K562 (cell line): Measurements from ENCODE around the gene LRRC59. TPM values are rescaled to one million over a fixed set of nuclear protein-coding genes. Genes with fewer than 3 reads are reported as not detected.

Source experiments
- ATAC-seq: fragments of 200-7000 bp; cut with Tn5 transposase; 3 replicates; pipeline ENCODE4 v1.9.1; 2020; ENCODE audit warnings: moderate library complexity
- BruUV-seq: library from RNA; stranded (reverse); fragments of 400-500 nt; replicated peaks from 2 replicates; lab custom pipeline; 2021; lab: Mats Ljungman, UMichigan
- CTCF ChIA-PET: fragments of 300-600 bp; formaldehyde crosslinking; extraction: SDS; loops from one replicate; lab custom pipeline; 2021; ENCODE audit warnings: low intra/inter-chr PET ratio; lab: Yijun Ruan, JAX
- POLR2A ChIA-PET: fragments of 300-600, 350-650 bp; sonication (Branson Sonifier 250); formaldehyde crosslinking; extraction: SDS; loops from one replicate; lab custom pipeline; 2021; ENCODE audit warnings: antibody characterized with exemption, inconsistent platforms; lab: Yijun Ruan, JAX
- DNase-seq, 4 experiments: peaks; one replicate each; pipeline versions ENCODE4 v3.0.0 to v3.0.0-alpha.2; 2011 to 2018; ENCODE audit warnings: low spot score in 3 of 4, mixed read lengths in 3 of 4; ENCODE audit errors: extremely low read depth in 1 of 4
- FAIRE-seq: peaks from 2 replicates; lab custom pipeline; 2011; peaks lifted over from hg19 to GRCh38; lab: Jason Lieb, UNC
- H2AFZ ChIP-seq: 2 replicates; pipeline ENCODE4 v1.6.0; 2011; ENCODE audit warnings: low read depth, low read length, control low read depth, inconsistent platforms
- H3K27ac ChIP-seq: fragments of 200-600 bp; 3 replicates; pipeline ENCODE4 v1.8.0; 2011; ENCODE audit warnings: low read depth, mild to moderate bottlenecking, control low read depth, inconsistent platforms, low read length, moderate library complexity, mixed read lengths; ENCODE audit errors: extremely low read depth
- H3K27me3 ChIP-seq, 2 experiments: fragments of 300-600 bp in 1 of 2; 2 replicates in 1 of 2; 3 replicates in 1 of 2; pipeline versions ENCODE4 v1.6.0 to v1.8.0; 2011; ENCODE audit warnings: inconsistent platforms in 2 of 2, low read length in 2 of 2, mild to moderate bottlenecking in 1 of 2, mixed read lengths in 1 of 2, moderate library complexity in 1 of 2; ENCODE audit not compliant: control insufficient read depth in 2 of 2, insufficient read depth in 2 of 2
- H3K36me3 ChIP-seq: fragments of 300-600 bp; 3 replicates; pipeline ENCODE4 v1.8.0; 2011; ENCODE audit warnings: mild to moderate bottlenecking, low read length, inconsistent platforms; ENCODE audit not compliant: control insufficient read depth, insufficient read depth
- H3K4me1 ChIP-seq, 2 experiments: fragments of 200-600 bp in 1 of 2; replicated peaks in 1 of 2; 2 replicates in 1 of 2; 3 replicates in 1 of 2; pipeline versions ENCODE4 v1.5.1 to v1.8.0; 2011; ENCODE audit warnings: inconsistent platforms in 2 of 2, low read length in 2 of 2, mild to moderate bottlenecking in 1 of 2, mixed read lengths in 1 of 2, moderate library complexity in 1 of 2; ENCODE audit not compliant: control insufficient read depth in 2 of 2, insufficient read depth in 2 of 2
- H3K4me2 ChIP-seq: 2 replicates; pipeline ENCODE4 v1.6.1; 2011; ENCODE audit warnings: low read length, control low read depth, inconsistent platforms, mixed read lengths; ENCODE audit not compliant: insufficient read depth
- H3K4me3 ChIP-seq: fragments of 200-600 bp; sonication (generic), shearing (Covaris generic); 2 replicates; pipeline ENCODE4 v1.5.1; 2016; ENCODE audit warnings: control low read depth, inconsistent platforms
- H3K79me2 ChIP-seq: fragments of 200-600 bp; 3 replicates; pipeline ENCODE4 v1.8.0; 2011; ENCODE audit warnings: low read length, inconsistent platforms; ENCODE audit not compliant: control insufficient read depth, insufficient read depth
- H3K9ac ChIP-seq, 2 experiments: 2 replicates each; pipeline versions ENCODE4 v1.6.0 to v1.6.1; 2011; ENCODE audit warnings: low read depth in 2 of 2, low read length in 2 of 2, control low read depth in 1 of 2, inconsistent platforms in 1 of 2, mild to moderate bottlenecking in 1 of 2, mixed read lengths in 1 of 2; ENCODE audit not compliant: insufficient read depth in 1 of 2
- H3K9me1 ChIP-seq: one replicate; pipeline ENCODE4 v1.6.0; 2011; ENCODE audit warnings: inconsistent platforms, mild to moderate bottlenecking, low read length, moderate library complexity; ENCODE audit not compliant: control insufficient read depth, insufficient read depth
- H3K9me3 ChIP-seq: replicated peaks from 2 replicates; pipeline ENCODE4 v1.5.1; 2011; ENCODE audit warnings: low read depth, low read length, inconsistent platforms; ENCODE audit not compliant: control insufficient read depth, insufficient read depth
- H4K20me1 ChIP-seq: replicated peaks from 2 replicates; pipeline ENCODE4 v1.6.1; 2011; ENCODE audit warnings: low read length, inconsistent platforms, mixed read lengths; ENCODE audit not compliant: control insufficient read depth, insufficient read depth
- CBFA2T2 ChIP-seq: fragments of 450-650 bp; conservative IDR thresholded peaks from 2 replicates; pipeline ENCODE4 v1.6.1; 2017; ENCODE audit warnings: mild to moderate bottlenecking
- CBX2 ChIP-seq: fragments of 200-600 bp; sonication (generic); IDR thresholded peaks from one replicate; pipeline ENCODE4 v1.6.1; 2012; ENCODE audit warnings: mild to moderate bottlenecking, low read length, inconsistent platforms; ENCODE audit not compliant: insufficient read depth, poor library complexity, severe bottlenecking
- SMAD3 ChIP-seq: fragments of 450-650 bp; formaldehyde crosslinking; conservative IDR thresholded peaks from 2 replicates; pipeline ENCODE4 v1.4.0; 2020; ENCODE audit warnings: mild to moderate bottlenecking
- SRSF7 ChIP-seq: fragments of 200-400 bp; formaldehyde crosslinking; optimal IDR thresholded peaks from 2 replicates; pipeline ENCODE3; 2017; ENCODE audit warnings: mild to moderate bottlenecking, low read depth, low read length
- TAF1 ChIP-seq: IDR thresholded peaks from 2 replicates; pipeline ENCODE4 v1.6.1; 2011; ENCODE audit warnings: mild to moderate bottlenecking, low read length, moderate library complexity; ENCODE audit not compliant: insufficient read depth, control insufficient read depth, severe bottlenecking; ENCODE audit errors: extremely low read depth
- TAF15 ChIP-seq: fragments of 200-400 bp; formaldehyde crosslinking; IDR thresholded peaks from 2 replicates; pipeline ENCODE4 v1.6.1; 2017; ENCODE audit warnings: mild to moderate bottlenecking, low read depth, low read length, moderate library complexity
- TCFL5 ChIP-seq: fragments of 250-450 bp; sonication (Bioruptor Pico); conservative IDR thresholded peaks from 2 replicates; pipeline ENCODE4 v1.6.1; 2021; ENCODE audit warnings: mild to moderate bottlenecking, moderate library complexity, matching md5 sums
- TEAD2 ChIP-seq: fragments of 450-650 bp; IDR thresholded peaks from 2 replicates; pipeline ENCODE4 v1.6.1; 2016; ENCODE audit warnings: missing genetic modification characterization, control low read depth, missing compliant biosample characterization
- TGIF2 ChIP-seq: sonication (generic); formaldehyde crosslinking; IDR thresholded peaks from 2 replicates; pipeline ENCODE4 v1.8.1; 2022; ENCODE audit warnings: mild to moderate bottlenecking, missing genetic modification reagents, moderate library complexity
- U2AF1 ChIP-seq: fragments of 200-400 bp; formaldehyde crosslinking; optimal IDR thresholded peaks from 2 replicates; pipeline ENCODE3; 2017; ENCODE audit warnings: mild to moderate bottlenecking, low read depth, low read length, moderate library complexity
- WGBS: fragments of 100-300 bp; shearing (Covaris generic); methylation state at CpG from one replicate; pipeline ENCODE4 v1.1.6; 2016; ENCODE audit warnings: low coverage, mixed read lengths; ENCODE audit not compliant: insufficient coverage; ENCODE audit errors: missing lambda C conversion rate; 5-methylcytosine and 5-hydroxymethylcytosine counted together
- in situ Hi-C: fragments of 300-500 bp; cut with MboI; formaldehyde crosslinking; loops from 4 replicates; pipeline ENCODE4 v1.15.0; 2018; ENCODE audit warnings: inconsistent platforms, mixed read lengths
- intact Hi-C: fragments of 100-400 bp; cut with micrococcal nuclease; formaldehyde crosslinking; loops from 2 replicates; pipeline ENCODE4 v1.14.2; 2022
- polyA plus RNA-seq, 8 experiments: library from polyadenylated mRNA; depleted of rRNA in 4 of 8; stranded (reverse) in 5 of 8; unstranded in 3 of 8; fragments of >200 nt; fragmentation: Nextera tagmentation in 2 of 8; fragmentation: Illumina TruSeq in 1 of 8; extraction: Ambion mirVana in 2 of 8; extraction: Trizol in 1 of 8; gene quantifications; 2 replicates each; pipeline versions ENCODE4 v1.2.1 to v1.2.3, GENCODE V29; 2011 to 2014; ENCODE audit warnings: inconsistent platforms in 1 of 8, missing spikeins in 1 of 8
- total RNA-seq, 7 experiments: library from RNA; depleted of rRNA in 6 of 7; stranded (reverse); fragments of >200 nt in 6 of 7; fragmentation: Illumina TruSeq in 2 of 7; extraction: Trizol in 2 of 7; gene quantifications; 2 replicates each; pipeline versions ENCODE4 v1.2.1 to v1.2.3, GENCODE V29; 2011 to 2021; ENCODE audit warnings: low replicate concordance in 1 of 7
- TF ChIP-seq, protein P1 (sequence below): fragments of 450-650 bp; IDR thresholded peaks from 2 replicates; pipeline ENCODE4 v1.6.1; 2017; ENCODE audit warnings: antibody characterized with exemption
- TF ChIP-seq, protein P2 (sequence below): sonication (generic); formaldehyde crosslinking; IDR thresholded peaks from 2 replicates; pipeline ENCODE4 v1.8.1; 2023; ENCODE audit warnings: missing genetic modification reagents, mild to moderate bottlenecking, borderline replicate concordance

Gene LRRC59
- total and polyA plus RNA-seq, 9 of the 15 experiments (the other 6 are each of a cell fraction or from before 2014, with no cell fraction given) = 27.8 to 244 (median 154) TPM

DNA sequence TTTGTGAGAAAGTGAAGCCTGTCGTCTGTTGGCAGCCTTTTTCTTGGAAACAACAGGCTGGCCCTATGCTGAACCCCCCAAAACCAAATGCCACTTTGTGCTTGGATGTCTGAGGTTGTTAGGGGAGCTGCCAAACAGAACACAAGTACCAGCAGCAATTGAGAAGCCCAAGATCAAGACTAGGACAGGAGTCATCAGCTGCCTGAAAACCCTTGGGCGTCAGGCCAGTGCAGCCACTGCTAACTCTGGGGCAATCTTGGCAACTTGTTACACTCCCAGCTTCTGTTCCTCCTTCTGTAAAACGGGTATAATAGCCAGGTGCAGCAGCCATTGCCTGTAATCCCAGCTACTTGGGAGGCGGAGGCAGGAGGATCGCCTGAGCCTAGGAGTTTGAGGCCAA is 9.3 kb upstream of the LRRC59 start:
- FAIRE-seq = no peak
- Histone ChIP-seq H3K9me3 (no peaks in the 10 kb centered on the region), H3K4me1 (peaks cover 0 to 4% of the 10 kb centered on the region in 2 experiments; a peak in 2 of 5 replicates), H3K4me3 (no peak overlapping the region), H3K36me3 (no peaks in the 10 kb centered on the region), H4K20me1 (no peaks in the 10 kb centered on the region), H3K79me2 (no peaks in the 10 kb centered on the region), H3K9me1 (no peaks in the 10 kb centered on the region), H3K27me3 (no peaks in the 10 kb centered on the region; a peak in 1 of 5 replicates), H3K9ac (no peak overlapping the region; a peak in 1 of 4 replicates), H2AFZ (no peak overlapping the region), H3K27ac (no peak overlapping the region), H3K4me2 (no peak overlapping the region)
- in situ Hi-C loops = no loop called here
- ChIA-PET CTCF (no interaction called here), POLR2A (interaction anchor here (0.8 to 3.8 kb wide), 5 partner anchors 10 to 231 kb away, joined by 3 to 19 read pairs (median 3); partner anchors contain the start of gene LRRC59)
- no peak for ATAC-seq
- TF ChIP-seq TGIF2 (no peak), U2AF1 (no peak), TEAD2 (tag) (no peak), TAF1 (no peak), CBX2 (no peak), SRSF7 (no peak), SMAD3 (no peak), CBFA2T2 (no peak), TAF15 (no peak), TCFL5 (no peak)
- TF ChIP-seq, protein P1, sequence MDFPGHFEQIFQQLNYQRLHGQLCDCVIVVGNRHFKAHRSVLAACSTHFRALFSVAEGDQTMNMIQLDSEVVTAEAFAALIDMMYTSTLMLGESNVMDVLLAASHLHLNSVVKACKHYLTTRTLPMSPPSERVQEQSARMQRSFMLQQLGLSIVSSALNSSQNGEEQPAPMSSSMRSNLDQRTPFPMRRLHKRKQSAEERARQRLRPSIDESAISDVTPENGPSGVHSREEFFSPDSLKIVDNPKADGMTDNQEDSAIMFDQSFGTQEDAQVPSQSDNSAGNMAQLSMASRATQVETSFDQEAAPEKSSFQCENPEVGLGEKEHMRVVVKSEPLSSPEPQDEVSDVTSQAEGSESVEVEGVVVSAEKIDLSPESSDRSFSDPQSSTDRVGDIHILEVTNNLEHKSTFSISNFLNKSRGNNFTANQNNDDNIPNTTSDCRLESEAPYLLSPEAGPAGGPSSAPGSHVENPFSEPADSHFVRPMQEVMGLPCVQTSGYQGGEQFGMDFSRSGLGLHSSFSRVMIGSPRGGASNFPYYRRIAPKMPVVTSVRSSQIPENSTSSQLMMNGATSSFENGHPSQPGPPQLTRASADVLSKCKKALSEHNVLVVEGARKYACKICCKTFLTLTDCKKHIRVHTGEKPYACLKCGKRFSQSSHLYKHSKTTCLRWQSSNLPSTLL = no peak
- TF ChIP-seq, protein P2, sequence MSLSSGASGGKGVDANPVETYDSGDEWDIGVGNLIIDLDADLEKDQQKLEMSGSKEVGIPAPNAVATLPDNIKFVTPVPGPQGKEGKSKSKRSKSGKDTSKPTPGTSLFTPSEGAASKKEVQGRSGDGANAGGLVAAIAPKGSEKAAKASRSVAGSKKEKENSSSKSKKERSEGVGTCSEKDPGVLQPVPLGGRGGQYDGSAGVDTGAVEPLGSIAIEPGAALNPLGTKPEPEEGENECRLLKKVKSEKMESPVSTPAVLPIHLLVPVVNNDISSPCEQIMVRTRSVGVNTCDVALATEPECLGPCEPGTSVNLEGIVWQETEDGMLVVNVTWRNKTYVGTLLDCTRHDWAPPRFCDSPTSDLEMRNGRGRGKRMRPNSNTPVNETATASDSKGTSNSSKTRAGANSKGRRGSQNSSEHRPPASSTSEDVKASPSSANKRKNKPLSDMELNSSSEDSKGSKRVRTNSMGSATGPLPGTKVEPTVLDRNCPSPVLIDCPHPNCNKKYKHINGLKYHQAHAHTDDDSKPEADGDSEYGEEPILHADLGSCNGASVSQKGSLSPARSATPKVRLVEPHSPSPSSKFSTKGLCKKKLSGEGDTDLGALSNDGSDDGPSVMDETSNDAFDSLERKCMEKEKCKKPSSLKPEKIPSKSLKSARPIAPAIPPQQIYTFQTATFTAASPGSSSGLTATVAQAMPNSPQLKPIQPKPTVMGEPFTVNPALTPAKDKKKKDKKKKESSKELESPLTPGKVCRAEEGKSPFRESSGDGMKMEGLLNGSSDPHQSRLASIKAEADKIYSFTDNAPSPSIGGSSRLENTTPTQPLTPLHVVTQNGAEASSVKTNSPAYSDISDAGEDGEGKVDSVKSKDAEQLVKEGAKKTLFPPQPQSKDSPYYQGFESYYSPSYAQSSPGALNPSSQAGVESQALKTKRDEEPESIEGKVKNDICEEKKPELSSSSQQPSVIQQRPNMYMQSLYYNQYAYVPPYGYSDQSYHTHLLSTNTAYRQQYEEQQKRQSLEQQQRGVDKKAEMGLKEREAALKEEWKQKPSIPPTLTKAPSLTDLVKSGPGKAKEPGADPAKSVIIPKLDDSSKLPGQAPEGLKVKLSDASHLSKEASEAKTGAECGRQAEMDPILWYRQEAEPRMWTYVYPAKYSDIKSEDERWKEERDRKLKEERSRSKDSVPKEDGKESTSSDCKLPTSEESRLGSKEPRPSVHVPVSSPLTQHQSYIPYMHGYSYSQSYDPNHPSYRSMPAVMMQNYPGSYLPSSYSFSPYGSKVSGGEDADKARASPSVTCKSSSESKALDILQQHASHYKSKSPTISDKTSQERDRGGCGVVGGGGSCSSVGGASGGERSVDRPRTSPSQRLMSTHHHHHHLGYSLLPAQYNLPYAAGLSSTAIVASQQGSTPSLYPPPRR (CRISPR knock-in tag) = no peak
- WGBS = 5% methylated on average over 5 of the region's 5 CpGs
- no TSS peak for BruUV-seq
- intact Hi-C loops = no loop called here
- no peak for DNase-seq
